OCI-LY1 (cell line): ENCODE data around the gene ATP5F1B.

Source experiments
- EZH2 ChIP-seq: fragments of 200-600 bp; sonication (generic), shearing (Covaris generic); IDR thresholded peaks from 2 replicates; pipeline ENCODE4 v1.8.0; 2017; ENCODE audit warnings: borderline replicate concordance, mixed run types, mild to moderate bottlenecking, antibody characterized with exemption, low read length, moderate library complexity, mixed read lengths
- TF ChIP-seq, protein P1 (sequence below): fragments of 200-600 bp; sonication (generic), shearing (Covaris generic); IDR thresholded peaks from 2 replicates; pipeline ENCODE4 v1.5.1; 2017; ENCODE audit warnings: mild to moderate bottlenecking, antibody characterized with exemption, low read length, moderate library complexity, mixed read lengths

DNA sequence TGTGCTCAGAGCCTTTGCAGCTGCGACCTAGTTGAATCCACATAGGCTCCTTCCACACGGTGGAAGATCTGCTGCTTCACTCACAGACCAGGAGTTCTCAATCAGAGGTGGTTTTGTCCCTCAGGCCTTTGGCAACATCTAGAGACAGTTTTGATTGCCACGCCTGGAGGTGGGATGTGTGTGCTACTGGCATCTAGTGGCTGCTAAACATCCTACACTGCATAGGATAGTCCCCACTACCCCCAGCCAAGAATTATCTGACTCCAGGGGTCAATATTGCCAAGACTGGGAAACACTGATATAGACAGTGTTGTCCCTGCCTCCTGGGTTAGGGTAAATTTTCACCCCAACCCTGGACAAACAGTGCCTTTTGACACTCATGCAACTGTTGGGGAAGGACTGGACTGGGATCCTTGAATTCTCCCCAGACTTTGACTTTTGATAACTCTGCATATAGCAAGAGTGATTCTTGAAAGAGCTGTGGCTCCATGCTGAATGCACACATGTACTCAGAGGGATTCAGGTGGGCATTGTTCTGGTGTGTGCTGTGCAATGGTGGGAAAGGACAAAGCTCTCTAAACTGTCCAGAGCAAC lies 55.5 kb downstream of the ATP5F1B start:
- TF ChIP-seq, protein P1, sequence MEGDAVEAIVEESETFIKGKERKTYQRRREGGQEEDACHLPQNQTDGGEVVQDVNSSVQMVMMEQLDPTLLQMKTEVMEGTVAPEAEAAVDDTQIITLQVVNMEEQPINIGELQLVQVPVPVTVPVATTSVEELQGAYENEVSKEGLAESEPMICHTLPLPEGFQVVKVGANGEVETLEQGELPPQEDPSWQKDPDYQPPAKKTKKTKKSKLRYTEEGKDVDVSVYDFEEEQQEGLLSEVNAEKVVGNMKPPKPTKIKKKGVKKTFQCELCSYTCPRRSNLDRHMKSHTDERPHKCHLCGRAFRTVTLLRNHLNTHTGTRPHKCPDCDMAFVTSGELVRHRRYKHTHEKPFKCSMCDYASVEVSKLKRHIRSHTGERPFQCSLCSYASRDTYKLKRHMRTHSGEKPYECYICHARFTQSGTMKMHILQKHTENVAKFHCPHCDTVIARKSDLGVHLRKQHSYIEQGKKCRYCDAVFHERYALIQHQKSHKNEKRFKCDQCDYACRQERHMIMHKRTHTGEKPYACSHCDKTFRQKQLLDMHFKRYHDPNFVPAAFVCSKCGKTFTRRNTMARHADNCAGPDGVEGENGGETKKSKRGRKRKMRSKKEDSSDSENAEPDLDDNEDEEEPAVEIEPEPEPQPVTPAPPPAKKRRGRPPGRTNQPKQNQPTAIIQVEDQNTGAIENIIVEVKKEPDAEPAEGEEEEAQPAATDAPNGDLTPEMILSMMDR: peak; percentile 68
- no peak for TF ChIP-seq EZH2
